Medulla oblongata (tissue), 1 donor: Measurements from ENCODE around the gene LAMB2.
A peak's percentile ranks its signal among the peaks of the same experiment; 100 is the strongest.

ENCODE experiments used
- DNase-seq: peaks from one replicate; pipeline ENCODE4 v3.0.0-alpha.2; 2015; ENCODE audit errors: extremely low spot score

The LAMB2 gene

DNA sequence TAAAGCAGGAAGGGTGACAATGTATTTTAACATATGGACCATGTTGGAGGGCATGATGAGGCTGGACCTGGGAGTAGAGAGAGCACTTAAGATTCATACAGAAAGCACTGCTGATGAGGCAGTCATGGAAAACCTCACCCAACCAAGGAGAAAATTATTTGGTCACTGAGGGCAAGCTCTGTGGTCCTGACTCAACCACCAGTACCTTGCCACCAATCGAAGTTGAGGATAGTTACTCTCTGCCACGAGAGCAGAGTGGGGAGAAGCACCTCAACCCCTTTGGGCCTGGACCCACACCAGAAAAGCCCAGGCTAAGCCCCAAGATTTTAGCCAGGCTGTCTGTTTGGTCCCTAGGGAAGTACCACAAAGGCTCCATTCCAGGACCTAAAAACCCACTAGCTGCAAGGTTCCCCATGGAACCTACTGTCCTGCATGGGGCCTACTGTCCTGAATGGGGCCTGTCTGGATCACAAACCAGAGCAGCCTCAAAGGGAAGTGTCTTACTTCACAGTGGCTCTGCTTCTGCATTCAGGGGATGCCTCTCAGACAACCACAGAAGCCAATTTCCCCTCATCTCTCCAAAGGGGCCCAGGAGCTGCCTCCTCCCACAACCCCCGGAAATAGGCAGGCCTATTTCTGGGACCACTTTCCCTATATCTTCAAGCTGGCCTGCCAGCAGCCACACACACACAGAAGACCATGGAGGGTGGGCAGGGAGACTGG is 29.1 kb upstream of the LAMB2 start:
- DNase-seq, result peak; percentile 58

DNA sequence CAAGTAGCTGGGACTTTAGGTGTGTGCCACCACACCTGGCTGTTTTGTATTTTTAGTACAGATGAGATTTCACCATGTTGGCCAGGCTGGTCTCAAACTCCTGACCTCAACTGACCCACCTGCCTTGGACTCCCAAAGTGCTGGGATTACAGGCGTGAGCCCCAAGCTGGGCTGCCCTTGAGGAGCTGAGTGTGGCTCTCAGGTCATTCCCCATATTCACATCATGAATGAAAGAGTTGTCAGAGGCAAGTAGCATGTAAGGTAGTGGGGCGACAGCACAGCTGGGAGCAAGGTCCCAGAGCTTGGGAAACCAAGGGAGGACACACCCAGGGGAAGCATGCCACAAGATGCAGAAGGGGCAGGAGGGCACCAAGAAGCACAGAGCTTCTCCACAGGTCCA is 28.3 kb upstream of the LAMB2 start:
- DNase-seq, result no peak

DNA sequence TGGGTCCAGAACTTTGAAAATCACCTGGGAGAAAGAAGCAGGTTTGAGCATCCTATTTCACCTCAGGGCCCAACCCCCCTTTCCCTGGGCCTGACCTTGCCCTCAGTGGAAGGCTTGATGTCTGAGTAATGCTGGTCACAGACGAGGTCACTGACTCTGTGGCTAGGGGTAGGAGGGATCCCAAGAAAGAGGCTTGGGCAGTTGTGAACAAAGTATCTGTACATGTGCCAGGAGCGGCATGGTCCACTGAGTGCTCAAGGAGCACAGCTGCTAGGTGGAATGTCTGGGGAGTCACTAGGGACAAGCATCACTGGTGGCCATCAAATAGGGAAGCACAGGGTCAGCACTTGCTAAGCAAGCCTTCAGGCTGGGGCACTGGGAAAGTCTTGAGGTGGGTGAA is 25.9 kb upstream of the LAMB2 start:
- no peak for DNase-seq

DNA sequence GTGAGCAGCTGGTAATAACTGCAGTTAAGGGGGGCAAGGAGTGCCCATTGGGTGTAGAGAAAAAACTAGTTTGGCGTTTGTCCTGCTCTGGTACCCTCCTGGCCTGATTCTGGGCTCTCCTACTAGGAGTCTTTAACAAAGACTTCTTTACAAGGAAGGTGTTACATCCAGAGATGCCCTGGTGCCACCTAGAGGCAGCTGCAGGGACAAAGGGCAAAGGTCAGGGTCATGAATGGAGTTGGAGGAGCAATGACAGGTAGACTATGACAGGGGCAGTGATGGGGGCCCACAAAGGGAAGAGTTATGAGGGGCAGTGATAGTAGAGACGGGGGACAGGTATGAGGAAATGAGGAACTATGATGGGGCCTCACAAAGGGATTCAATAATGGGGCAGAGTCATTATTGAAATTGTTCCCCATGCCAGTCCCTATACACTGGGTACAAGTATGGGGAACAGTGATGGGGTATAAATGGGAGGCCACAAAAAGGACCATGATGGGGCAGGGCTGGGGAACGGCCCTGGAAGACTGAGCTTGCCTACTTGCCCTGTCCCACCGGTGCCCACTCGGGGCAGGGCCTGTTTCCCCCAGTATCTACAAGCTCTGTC is 25.4 kb upstream of the LAMB2 start:
- DNase-seq, result no peak

DNA sequence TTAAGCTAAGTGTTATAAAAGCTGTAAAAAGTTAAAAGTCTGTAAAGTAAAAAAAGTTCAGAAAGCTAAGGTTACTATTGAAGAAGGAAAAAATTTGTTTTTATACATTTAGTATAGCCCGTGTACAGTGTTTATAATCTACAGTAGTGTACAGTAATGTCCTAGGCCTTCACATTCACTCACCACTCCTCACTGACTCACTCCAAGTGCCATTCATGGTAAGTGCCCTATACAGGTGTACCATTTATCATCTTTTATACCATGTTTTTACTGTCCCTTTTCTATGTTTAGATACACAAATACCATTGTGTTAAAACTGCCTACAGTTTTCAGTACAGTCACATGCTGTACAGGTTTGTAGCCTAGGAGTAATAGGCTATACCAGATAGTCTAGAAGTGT is 24.4 kb upstream of the LAMB2 start:
- DNase-seq, result no peak

DNA sequence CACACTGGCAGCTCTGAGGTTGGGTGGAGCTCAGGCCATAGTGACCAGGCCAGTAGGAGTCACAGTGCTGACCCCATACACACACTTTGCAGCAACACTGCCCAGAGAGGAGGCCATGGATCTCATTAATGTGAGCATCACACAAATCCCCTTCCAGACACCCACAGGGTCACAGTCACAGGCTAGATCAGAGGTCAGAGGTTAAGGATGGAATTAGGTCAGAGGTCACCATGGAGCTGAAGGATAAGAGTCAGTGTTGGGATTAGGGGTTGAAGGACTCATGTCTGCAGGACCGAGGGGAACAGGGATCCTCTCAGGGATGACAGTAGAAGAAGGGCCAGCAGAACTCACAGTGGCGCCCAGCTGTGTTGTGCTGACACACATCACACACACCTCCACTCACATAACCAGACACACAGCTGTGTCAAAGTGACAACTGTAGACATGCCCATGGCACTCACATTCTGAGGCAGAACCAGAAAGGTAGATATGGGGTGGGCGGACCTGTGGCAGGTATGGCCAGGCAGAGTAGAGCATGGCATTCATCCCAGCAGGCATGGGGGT is 20.6 kb upstream of the LAMB2 start:
- no peak for DNase-seq

DNA sequence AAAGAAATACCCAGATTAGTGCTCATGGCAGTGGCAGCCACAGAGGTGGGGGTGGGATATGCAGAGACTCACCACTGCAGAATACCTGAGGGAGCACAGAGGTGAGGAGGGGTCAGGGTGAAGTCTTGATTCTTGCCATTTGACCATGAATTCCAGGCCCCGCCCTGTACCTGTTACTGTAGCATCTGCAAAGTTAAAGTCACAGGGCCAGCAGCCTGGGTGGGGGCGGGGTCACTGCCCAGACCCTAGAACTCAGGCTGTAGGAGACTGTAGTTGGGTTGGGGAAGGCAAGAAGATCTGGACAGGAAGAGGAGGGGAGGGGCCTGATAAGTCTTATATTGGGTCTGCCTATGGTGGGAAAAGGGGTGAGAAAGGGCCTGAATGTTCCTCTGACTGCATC is 18.8 kb upstream of the LAMB2 start:
- DNase-seq, result no peak

DNA sequence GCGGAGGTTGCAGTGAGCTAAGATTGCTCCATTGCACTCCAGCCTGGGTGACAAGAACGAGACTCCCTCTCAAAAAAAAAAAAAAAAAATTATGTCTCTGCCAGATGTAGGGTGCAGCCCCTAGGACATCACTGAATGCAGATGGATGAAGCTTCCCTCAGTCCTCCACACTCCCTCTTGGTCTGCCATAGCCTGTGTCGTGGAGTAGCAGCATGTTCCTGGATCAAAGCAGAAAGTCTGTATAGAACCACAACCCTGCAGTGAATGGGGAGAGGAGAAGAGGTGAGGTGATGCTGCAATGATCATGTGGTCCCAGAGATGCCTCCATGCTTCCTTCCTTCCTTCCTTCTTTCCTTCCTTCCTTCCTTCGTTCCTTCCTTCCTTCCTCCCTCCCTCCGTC is 15.3 kb upstream of the LAMB2 start:
- no peak for DNase-seq

DNA sequence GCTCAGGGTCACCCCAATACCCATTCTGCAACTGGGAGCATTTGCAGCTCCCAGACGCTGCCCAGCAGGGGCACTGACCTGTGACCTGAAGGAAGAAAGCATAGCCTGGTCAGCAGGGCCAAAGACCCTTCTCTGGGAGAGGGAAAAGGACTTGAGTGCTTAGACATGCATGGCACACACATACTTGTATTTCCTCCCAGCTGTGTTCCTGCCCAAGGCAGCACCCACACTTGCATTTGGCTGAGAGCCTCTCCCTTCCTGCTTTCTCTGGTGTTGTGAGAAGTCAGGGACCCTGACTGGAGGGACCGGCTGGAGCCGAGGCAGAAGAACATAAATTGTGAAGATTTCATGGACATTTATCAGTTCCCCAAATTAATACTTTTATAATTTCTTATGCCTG is 7.2 kb upstream of the LAMB2 start:
- DNase-seq, result no peak

DNA sequence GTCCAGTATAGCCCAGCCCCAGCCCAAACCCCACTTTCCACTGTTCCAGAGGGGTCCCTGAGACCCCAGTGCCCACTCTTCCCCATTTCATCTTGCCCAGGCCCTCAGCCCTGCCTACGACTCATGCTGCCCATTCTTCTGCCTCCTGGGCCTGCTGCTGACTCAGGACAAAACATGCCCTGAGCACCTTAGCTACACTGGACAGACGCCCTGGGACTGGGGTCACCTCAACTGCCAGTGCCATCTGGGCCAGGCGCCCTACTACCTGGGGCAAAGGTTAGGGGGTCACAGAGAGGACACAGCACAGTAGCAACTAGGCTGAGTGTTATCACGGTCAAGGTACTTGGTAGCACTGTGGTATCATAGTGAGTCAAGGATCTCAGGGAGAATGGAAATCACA is 2.6 kb upstream of the LAMB2 start:
- DNase-seq, result no peak

DNA sequence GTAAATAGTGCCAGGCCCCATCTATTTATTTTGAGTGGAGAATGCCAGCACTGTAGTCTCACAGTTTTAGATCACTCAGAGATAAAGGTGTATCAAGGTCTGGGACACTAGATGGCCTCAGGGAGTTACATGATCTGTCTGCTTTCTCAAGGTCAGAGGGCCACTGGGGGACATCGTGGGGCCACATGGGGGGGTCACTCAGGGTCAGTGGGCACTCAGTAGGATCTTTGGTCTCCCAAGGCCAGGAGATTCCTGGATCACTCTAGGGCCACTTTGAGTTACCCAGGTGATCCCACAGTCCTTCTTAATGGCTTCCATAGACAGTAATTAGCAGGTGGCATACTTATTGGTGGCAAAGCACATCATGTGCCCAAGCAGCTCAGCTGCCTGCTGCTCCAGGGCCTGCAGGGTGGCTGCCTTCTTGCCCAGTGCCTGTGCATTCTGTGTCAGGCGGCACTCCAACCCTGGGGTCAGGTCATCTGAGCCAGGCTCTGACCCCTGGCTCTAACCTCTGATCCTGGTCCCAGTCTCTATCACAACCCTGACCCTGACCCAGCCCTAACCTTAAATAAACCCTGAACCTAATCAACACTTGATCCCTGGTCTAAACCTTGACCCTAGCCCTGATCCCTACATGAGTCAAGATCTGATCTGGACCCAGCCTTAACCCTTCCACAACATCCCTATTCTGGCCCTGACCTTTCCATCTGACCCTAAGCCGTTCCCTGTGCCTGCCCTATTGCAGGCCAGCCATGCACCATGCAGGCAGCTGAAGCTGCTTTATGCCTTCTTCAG is 1.8 kb upstream of the LAMB2 start:
- no peak for DNase-seq

DNA sequence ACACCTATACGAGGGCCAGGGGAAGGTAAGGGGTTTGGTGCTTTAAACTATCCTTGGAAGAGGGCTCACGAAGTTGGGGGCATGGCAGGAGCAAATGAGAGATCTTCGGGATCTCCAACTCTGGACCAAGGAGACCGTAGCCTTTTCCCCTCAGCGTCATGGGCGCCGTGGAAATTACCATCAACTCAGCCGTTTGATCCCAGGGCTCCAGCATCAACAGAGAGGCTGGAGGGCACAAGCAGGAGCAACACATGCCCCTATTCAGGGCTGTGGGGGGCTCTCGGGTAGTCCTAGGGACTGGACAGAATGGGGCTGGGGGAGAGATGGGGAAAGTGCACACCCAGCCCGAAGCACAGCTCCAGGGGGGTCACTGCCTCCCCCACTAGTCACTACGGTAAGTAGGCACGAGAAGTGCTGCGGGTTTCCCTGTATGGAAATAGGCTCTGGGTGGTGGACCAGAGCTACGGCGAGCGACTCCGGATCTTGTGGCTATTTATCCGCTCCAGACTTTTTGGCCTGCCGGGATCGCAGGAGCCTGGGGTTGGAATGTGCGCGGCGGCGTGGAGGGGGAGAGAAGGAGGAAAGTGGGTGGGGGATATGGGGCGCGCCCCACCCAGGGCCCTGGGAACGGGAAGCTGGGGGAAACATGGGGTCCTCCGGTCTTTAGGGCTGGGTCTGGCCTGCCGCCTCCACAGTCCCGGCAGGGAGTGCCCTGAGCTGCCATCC is 539 bp upstream of the LAMB2 start:
- DNase-seq, result peak; percentile 81

DNA sequence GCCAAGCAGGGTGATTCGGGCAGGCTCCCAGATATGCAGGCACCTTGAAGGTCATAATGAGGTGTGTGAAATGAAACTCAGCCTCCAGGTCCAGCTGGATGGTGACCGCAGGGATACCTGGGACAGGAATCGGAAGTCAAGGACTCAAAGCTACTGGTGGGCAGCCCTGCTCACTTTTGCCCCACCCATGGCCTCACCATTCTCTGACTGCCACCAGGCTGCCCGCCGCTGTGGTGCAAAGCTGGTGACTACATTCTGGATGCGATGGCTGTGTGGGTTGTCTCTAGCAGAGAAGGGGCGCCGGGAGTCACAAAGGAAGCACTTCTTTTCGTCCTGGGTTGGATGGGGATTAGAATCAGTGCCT is 795 bp downstream of the LAMB2 start:
- no peak for DNase-seq

DNA sequence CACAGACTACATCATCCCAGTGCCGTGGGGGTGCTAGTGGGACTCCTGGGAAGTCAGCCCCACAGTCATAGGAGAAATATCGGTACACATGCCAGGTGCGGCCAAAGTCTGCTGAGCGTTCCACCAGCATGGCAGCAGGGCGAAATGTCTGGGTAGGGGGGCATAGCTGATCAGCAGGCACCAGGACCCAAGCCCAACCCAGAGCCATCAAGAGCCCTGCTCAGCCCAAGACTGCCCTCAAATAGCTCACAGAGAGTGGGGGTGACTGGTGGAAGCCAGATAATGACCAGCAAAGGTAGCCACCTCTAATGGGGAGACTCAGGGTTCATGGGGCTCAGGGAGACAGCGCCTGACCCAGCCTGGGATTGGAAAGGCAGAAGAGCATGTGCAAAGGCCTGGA is 1.3 kb downstream of the LAMB2 start:
- no peak for DNase-seq

DNA sequence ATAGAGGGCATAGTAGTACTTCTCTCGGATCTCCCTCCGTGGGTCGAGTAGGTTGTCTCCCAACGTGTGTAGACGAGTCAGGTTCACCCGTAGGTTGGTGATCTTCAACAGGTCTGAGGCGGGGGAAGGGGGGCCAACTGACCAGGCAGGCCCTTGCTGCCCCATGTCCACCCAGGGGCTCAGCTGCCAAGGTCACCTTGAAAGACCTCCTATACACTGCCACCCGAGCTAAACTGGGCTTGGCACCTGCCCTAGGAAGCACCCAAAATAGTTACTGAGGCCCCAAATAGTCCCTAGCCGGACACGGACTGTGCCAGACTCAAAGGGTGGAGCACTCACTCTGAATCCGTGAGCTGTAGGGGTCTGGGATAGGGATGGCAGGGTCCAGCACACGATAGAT is 1.8 kb downstream of the LAMB2 start:
- no peak for DNase-seq

DNA sequence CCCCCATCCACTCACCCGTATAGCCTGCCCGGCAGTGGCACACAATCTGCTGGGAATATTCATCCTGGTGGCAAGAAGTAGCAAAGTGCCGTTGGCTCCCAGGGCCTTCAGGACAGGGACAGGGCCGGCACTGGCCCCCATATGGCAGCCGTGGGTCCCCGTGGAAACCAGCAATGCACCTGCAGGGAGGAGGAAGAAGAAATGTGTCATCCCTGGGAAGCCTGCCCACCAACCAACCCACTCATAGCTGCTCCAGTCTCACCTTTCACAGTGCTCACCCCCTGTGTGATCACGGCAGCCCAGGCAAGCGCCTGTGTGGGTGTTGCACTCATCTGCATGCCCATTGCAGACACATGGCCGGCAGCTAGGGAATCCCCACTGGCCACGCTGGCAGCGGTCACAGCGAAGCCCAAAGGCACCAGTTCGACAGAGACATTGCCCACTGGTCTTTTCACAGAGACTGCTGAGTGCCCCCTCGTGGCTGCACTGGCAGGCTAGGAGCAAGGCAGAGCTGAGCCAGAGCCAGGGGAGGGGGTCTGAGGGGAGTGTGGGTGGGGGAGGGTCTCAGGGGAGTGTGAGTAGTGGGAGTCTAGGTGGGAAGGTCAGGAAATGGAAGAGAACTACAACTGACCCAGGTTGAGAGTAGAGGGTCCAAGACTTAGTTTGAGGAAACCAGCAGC is 7.7 kb downstream of the LAMB2 start:
- DNase-seq, result no peak

DNA sequence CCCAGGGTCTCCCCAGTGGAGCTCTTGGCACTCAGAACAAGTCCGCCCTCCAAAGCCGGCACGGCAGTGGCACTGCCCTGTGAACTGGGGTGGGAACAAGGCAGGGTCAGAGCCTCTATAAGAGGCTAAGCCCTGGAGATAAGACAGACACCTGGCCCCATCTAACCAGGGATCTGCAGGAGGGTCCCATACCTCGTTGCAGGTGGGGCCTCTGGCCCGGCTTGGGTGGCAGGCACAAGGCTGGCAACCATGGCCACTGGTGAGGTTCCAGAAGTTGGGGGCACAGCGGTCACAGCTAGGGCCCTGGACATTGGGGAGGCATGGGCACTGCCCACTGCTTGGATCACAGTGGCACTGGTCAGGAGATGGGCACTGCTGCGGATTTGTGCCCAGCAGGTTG is 8.6 kb downstream of the LAMB2 start:
- DNase-seq, result no peak

DNA sequence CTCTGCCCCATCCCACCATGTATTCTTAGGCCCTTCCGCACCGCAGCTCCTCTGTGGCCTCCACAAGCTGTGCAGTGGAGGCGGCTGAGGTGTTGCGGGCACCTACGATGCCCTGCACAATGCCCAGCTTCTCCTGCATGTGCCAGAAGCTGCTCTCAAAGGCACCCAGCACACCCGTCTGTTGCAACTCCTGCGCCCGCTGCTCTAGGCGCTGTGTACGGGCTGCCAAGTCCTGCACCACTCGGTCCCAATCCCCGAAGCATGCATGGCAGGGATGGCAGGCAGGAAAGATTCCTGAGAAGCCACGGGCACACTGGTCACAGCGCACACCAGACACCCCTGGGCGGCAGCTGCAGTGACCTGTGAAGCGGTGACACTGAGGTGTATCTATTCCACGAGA is 9.2 kb downstream of the LAMB2 start:
- DNase-seq, result no peak

DNA sequence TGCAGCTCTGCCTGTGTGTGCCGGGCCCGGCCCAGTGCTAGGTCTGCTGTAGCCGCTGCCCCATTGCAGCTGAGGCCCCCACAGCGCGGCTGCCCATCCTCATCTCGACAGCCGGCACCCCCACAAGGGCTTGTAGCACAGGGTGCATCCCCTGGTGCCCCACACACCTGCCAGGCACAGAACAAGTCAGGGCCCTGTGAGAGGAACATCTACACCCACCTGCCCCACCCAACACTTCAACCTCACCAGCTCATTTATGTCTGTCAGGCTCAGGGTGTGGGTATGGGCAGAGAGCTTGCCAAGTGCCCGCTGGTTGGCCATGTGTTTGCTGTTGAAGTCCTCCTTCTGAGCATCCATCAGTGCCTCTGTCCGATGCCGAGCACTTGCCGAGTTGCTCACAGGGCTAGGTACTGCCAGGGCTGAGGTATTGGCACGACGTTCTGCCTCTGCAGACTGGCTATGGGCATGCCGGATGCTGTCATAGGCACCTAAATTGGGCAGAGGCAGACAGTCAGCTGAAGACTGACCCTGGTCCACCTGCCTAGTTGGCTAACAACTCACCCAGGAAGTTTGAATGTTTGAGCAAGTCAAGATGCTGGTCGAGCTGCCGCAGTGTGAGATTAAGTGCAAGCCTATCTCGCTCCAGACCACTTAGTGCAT is 9.8 kb downstream of the LAMB2 start:
- no peak for DNase-seq

DNA sequence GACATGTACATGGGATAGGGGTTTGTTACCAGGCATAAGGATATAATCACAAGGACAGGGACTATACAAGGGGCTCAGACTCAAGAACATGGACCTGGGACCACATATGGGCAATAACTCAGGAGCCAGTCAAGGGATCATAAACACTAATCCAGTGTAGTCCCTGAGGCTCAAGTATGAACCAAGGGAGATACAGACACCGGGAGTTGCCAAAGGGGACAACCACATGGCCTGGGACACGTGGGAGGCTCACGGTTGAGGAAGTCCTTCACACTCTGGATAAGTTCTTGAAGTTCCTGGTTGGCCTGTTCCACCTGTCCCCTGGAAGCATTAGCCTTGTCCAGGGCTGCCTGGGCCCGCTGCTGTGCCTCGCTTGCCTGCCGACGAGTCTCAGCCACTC is 10.4 kb downstream of the LAMB2 start:
- no peak for DNase-seq

DNA sequence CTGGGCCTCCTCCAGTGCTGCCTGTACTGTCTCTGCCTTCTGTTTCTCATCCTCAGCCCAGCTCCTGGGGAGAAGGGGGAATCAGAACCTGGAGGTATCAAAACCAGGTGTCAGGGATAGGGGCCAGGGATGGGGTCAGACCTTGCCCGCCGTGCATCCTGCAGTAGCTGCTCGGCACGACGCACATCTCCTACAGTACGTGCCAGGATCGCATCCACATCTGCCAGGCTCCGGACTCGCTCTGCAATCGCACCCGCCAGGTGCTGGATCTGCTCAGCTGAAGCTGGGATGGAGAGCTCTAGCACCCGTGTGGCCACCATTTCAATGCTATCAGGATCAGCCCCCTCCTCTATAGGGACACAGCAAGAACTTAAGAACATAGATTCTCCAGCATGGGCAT is 10.8 kb downstream of the LAMB2 start:
- DNase-seq, result no peak
